Retinal pigment epithelial cell (primary cell): ENCODE data around the gene GRPEL1.

Source experiments
- DNase-seq: peaks from one replicate; pipeline ENCODE4 v3.0.0-alpha.2; 2010; ENCODE audit warnings: low read depth
- H3K4me3 ChIP-seq: 2 replicates; pipeline ENCODE4 v1.5.1; 2011; ENCODE audit warnings: mild to moderate bottlenecking, low read length, control low read depth, moderate library complexity
- TF ChIP-seq, protein P1 (sequence below): conservative IDR thresholded peaks from 2 replicates; pipeline ENCODE4 v1.5.1; 2011; ENCODE audit warnings: low read depth, low read length, control low read depth, inconsistent platforms

Gene GRPEL1

DNA sequence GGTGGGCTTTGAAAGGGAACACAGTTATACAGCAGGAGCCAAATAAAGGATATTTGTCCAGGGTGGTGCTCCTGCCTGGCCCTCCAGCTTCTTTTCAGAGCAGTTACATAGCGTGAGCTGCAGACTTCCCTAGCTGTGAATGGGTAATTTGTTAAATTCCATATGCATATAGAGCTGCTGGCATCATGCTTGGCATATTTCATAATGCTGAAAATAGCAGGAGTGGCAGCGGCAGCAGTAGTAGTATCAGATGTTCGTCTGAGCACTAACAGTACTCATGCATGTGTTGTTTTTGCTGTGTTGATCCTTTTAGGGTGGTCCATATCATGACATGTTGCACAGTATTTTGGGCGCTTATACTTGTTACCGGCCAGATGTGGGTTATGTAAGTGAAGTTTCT is 58.3 kb downstream of the GRPEL1 start:
- DNase-seq: no peak
- TF ChIP-seq, protein P1, sequence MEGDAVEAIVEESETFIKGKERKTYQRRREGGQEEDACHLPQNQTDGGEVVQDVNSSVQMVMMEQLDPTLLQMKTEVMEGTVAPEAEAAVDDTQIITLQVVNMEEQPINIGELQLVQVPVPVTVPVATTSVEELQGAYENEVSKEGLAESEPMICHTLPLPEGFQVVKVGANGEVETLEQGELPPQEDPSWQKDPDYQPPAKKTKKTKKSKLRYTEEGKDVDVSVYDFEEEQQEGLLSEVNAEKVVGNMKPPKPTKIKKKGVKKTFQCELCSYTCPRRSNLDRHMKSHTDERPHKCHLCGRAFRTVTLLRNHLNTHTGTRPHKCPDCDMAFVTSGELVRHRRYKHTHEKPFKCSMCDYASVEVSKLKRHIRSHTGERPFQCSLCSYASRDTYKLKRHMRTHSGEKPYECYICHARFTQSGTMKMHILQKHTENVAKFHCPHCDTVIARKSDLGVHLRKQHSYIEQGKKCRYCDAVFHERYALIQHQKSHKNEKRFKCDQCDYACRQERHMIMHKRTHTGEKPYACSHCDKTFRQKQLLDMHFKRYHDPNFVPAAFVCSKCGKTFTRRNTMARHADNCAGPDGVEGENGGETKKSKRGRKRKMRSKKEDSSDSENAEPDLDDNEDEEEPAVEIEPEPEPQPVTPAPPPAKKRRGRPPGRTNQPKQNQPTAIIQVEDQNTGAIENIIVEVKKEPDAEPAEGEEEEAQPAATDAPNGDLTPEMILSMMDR: no peak
- no peak overlapping the region for H3K4me3 ChIP-seq
